ENCODE data around the gene ANKRD63.

DNA sequence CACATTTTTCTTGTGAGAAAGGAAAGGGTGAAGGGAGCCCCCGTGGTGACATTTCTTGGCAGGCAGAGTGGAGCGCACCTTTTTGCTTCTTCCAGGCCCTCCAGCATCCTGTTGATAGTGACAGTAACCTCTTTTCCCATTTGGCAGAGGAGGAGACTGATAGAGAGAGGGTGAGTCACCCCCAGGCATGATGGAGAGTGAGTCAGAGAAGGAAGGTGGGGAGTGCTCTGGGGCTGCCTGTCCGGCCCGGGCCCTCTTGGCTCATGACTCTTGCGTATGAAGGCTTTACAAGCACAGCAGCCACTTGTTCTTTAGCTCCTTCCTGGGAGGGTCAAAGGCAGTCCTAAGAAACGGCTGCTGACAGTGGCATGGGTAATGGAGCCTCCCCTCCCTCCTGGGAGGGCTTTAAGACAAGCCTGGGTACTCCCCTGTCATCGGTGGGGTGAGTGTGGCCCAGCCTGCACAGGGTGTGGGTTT lies 16.0 kb downstream of the ANKRD63 start:
- TF ChIP-seq, protein P1, sequence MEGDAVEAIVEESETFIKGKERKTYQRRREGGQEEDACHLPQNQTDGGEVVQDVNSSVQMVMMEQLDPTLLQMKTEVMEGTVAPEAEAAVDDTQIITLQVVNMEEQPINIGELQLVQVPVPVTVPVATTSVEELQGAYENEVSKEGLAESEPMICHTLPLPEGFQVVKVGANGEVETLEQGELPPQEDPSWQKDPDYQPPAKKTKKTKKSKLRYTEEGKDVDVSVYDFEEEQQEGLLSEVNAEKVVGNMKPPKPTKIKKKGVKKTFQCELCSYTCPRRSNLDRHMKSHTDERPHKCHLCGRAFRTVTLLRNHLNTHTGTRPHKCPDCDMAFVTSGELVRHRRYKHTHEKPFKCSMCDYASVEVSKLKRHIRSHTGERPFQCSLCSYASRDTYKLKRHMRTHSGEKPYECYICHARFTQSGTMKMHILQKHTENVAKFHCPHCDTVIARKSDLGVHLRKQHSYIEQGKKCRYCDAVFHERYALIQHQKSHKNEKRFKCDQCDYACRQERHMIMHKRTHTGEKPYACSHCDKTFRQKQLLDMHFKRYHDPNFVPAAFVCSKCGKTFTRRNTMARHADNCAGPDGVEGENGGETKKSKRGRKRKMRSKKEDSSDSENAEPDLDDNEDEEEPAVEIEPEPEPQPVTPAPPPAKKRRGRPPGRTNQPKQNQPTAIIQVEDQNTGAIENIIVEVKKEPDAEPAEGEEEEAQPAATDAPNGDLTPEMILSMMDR (IDR thresholded peaks at IDR 0.05): no peak
- TF ChIP-seq TCF7L2 (IDR thresholded peaks at IDR 0.05; ENCODE audit: low read depth, low read length) (no peak), POLR2AphosphoS5 (IDR thresholded peaks at IDR 0.05; ENCODE audit: low read depth, low read length) (no peak)
